Fibroblast of gingiva (primary cell): ENCODE results near the gene SNAPC2.
A peak's percentile ranks its signal among the peaks of the same experiment; 100 is the strongest.
"Not testable (repeated sequence)": the region's sequence is repeated elsewhere in the genome, so short reads cannot be mapped to it uniquely, and the experiment has no call there.

Experiments used
- DNase-seq: peaks from one replicate; pipeline ENCODE4 v3.0.0-alpha.2; 2011; ENCODE audit warnings: low read depth

SNAPC2 gene

GRCh38 chr19:7908742-7909461, 11.2 kb upstream of the SNAPC2 start:
- no peak for DNase-seq

- DNase-seq, result no peak
Observed at GRCh38 chr19:7909471-7910067, 10.6 kb upstream of the SNAPC2 start.

- no peak for DNase-seq
Observed at GRCh38 chr19:7910321-7911161, 9.6 kb upstream of the SNAPC2 start.

GRCh38 chr19:7911508-7912143, 8.5 kb upstream of the SNAPC2 start:
- no peak for DNase-seq

- DNase-seq, result no peak
Observed at GRCh38 chr19:7912144-7912696, 7.9 kb upstream of the SNAPC2 start.

- DNase-seq, result no peak
Observed at GRCh38 chr19:7912697-7913564, 7.2 kb upstream of the SNAPC2 start.

- DNase-seq, result no peak
Observed at GRCh38 chr19:7913652-7914051, 6.5 kb upstream of the SNAPC2 start.

- DNase-seq, result no peak
Observed at GRCh38 chr19:7914099-7914498, 6.0 kb upstream of the SNAPC2 start.

- no peak for DNase-seq
Observed at GRCh38 chr19:7914598-7915045, 5.5 kb upstream of the SNAPC2 start, which contains the start of gene TGFBR3L. TSS of gene TGFBR3L (plus strand) at chr19:7914830.

GRCh38 chr19:7915250-7916102, 4.7 kb upstream of the SNAPC2 start:
- DNase-seq, result no peak

- no peak for DNase-seq
Observed at GRCh38 chr19:7916103-7916954, 3.8 kb upstream of the SNAPC2 start.

GRCh38 chr19:7916955-7917266, 3.2 kb upstream of the SNAPC2 start:
- no peak for DNase-seq

GRCh38 chr19:7917267-7918061, 2.7 kb upstream of the SNAPC2 start:
- peak; percentile 63 for DNase-seq

- not testable (repeated sequence) for DNase-seq
Observed at GRCh38 chr19:7918062-7918614, 2.0 kb upstream of the SNAPC2 start.

GRCh38 chr19:7918615-7919421, 1.3 kb upstream of the SNAPC2 start:
- DNase-seq, result no peak

- peak; percentile 98 for DNase-seq
Observed at GRCh38 chr19:7920519-7921301, 572 bp downstream of the SNAPC2 start.
